ENCODE measurements around the gene F2.

The F2 gene

DNA sequence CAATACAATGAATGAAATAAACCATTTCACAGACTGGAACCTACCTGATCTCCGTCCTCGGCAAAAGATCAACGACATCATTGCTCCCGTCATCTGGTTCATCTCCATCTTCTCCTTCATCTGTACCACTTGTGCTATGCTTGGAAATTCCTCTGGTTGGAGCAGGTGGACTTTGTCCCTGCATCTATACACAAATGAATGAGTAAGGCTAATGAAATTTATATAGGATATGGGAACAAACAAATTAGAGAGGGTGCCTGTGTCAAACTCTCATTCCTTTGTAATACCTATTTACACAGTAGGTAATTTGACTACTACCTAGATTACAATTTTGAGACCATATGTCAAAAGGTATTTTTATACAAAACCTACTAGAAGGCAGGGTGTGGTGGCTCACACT is 59.4 kb downstream of the F2 start:
- Histone ChIP-seq H3K36me3 (ENCODE audit: control insufficient read depth, low read length) (peaks cover 82% of the 10 kb centered on the region), H3K27ac (ENCODE audit: low read depth, low read length) (no peak overlapping the region)

More for the DNA sequence above, 59.4 kb downstream of the F2 start:
- H3K27me3 ChIP-seq (ENCODE audit: control insufficient read depth, low read length): no peaks in the 10 kb centered on the region
- H3K79me2 ChIP-seq (ENCODE audit: control insufficient read depth, low read length): no peaks in the 10 kb centered on the region
- H3K4me2 ChIP-seq (ENCODE audit: low read length): no peak overlapping the region
- no peak overlapping the region for H3K4me3 ChIP-seq (ENCODE audit: low read length)
- no peaks in the 10 kb centered on the region; the same call in 1 of the 2 replicates for H3F3A ChIP-seq (ENCODE audit: control insufficient read depth, insufficient read depth)
- TF ChIP-seq, protein P1, sequence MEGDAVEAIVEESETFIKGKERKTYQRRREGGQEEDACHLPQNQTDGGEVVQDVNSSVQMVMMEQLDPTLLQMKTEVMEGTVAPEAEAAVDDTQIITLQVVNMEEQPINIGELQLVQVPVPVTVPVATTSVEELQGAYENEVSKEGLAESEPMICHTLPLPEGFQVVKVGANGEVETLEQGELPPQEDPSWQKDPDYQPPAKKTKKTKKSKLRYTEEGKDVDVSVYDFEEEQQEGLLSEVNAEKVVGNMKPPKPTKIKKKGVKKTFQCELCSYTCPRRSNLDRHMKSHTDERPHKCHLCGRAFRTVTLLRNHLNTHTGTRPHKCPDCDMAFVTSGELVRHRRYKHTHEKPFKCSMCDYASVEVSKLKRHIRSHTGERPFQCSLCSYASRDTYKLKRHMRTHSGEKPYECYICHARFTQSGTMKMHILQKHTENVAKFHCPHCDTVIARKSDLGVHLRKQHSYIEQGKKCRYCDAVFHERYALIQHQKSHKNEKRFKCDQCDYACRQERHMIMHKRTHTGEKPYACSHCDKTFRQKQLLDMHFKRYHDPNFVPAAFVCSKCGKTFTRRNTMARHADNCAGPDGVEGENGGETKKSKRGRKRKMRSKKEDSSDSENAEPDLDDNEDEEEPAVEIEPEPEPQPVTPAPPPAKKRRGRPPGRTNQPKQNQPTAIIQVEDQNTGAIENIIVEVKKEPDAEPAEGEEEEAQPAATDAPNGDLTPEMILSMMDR (IDR thresholded peaks at IDR 0.05; ENCODE audit: low read depth, low read length, poor library complexity, severe bottlenecking): no peak
- no peak for TF ChIP-seq EZH2phosphoT487 (IDR thresholded peaks at IDR 0.05; ENCODE audit: borderline replicate concordance, low read length)
- H3K4me1 ChIP-seq (ENCODE audit: control insufficient read depth, low read length): no peaks in the 10 kb centered on the region
- H3K9me2 ChIP-seq (replicated peaks; ENCODE audit: control insufficient read depth, low read length): no peaks in the 10 kb centered on the region
- H3K9me3 ChIP-seq (ENCODE audit: control insufficient read depth, insufficient read depth, low read length): no peaks in the 10 kb centered on the region
- H4K20me1 ChIP-seq (ENCODE audit: control insufficient read depth, insufficient read depth, low read depth, low read length): no peaks in the 10 kb centered on the region
